H9 (cell line): ENCODE measurements around the gene AVPR2. TPM values are rescaled to one million over a fixed set of nuclear protein-coding genes. Genes with fewer than 3 reads are reported as not detected.

Source experiments
- DNase-seq: peaks from one replicate; pipeline ENCODE4 v3.0.0-alpha.2; 2017
- H2AFZ ChIP-seq: one replicate; pipeline ENCODE4 v1.6.1; 2013; ENCODE audit warnings: mild to moderate bottlenecking, low read length, control low read depth, moderate library complexity
- H2AK5ac ChIP-seq: 2 replicates; pipeline ENCODE4 v1.6.1; 2013; ENCODE audit warnings: low read length, control low read depth, mixed read lengths; ENCODE audit not compliant: insufficient read length
- H2BK120ac ChIP-seq: one replicate; pipeline ENCODE4 v1.6.1; 2013; ENCODE audit warnings: low read depth, mild to moderate bottlenecking, low read length, control low read depth, inconsistent platforms; ENCODE audit not compliant: poor library complexity, severe bottlenecking
- H2BK12ac ChIP-seq: 2 replicates; pipeline ENCODE4 v1.6.1; 2013; ENCODE audit warnings: low read length, control low read depth, mixed read lengths, low read depth; ENCODE audit not compliant: insufficient read length
- H2BK15ac ChIP-seq: 2 replicates; pipeline ENCODE4 v1.6.1; 2013; ENCODE audit warnings: low read depth, low read length, control low read depth
- H2BK20ac ChIP-seq: one replicate; pipeline ENCODE4 v1.6.1; 2013; ENCODE audit warnings: low read depth, mild to moderate bottlenecking, low read length, control low read depth, inconsistent platforms; ENCODE audit not compliant: poor library complexity, severe bottlenecking
- H2BK5ac ChIP-seq: 2 replicates; pipeline ENCODE4 v1.6.1; 2013; ENCODE audit warnings: low read length, control low read depth, mixed read lengths; ENCODE audit not compliant: insufficient read length
- H3K14ac ChIP-seq: 2 replicates; pipeline ENCODE4 v1.6.1; 2013; ENCODE audit warnings: low read length, control low read depth; ENCODE audit not compliant: insufficient read depth
- H3K18ac ChIP-seq: 2 replicates; pipeline ENCODE4 v1.6.1; 2013; ENCODE audit warnings: low read depth, mild to moderate bottlenecking, mixed read lengths, low read length, control low read depth; ENCODE audit not compliant: insufficient read length
- H3K23ac ChIP-seq: 2 replicates; pipeline ENCODE4 v1.6.1; 2013; ENCODE audit warnings: low read length, control low read depth, mixed read lengths, low read depth; ENCODE audit not compliant: insufficient read length
- H3K23me2 ChIP-seq: 2 replicates; pipeline ENCODE4 v1.6.1; 2013; ENCODE audit warnings: low read depth, mild to moderate bottlenecking, mixed read lengths, low read length, control low read depth; ENCODE audit not compliant: insufficient read length, poor library complexity, severe bottlenecking
- H3K27ac ChIP-seq: 2 replicates; pipeline ENCODE4 v1.5.1; 2013; ENCODE audit warnings: low read length, control low read depth, mixed read lengths, low read depth; ENCODE audit not compliant: insufficient read length
- H3K27me3 ChIP-seq: 2 replicates; pipeline ENCODE4 v1.6.1; 2013; ENCODE audit warnings: low read length, control low read depth, inconsistent platforms; ENCODE audit not compliant: insufficient read depth
- H3K4ac ChIP-seq: 2 replicates; pipeline ENCODE4 v1.6.1; 2013; ENCODE audit warnings: low read depth, mild to moderate bottlenecking, control low read depth, inconsistent platforms, low read length, moderate library complexity
- H3K4me1 ChIP-seq: 2 replicates; pipeline ENCODE4 v1.6.1; 2013; ENCODE audit warnings: low read length, control low read depth, inconsistent platforms; ENCODE audit not compliant: insufficient read depth
- H3K4me2 ChIP-seq: 2 replicates; pipeline ENCODE4 v1.6.1; 2013; ENCODE audit warnings: low read length, control low read depth, mixed read lengths; ENCODE audit not compliant: insufficient read length, insufficient read depth
- H3K56ac ChIP-seq: 2 replicates; pipeline ENCODE4 v1.6.1; 2013; ENCODE audit warnings: low read depth, mild to moderate bottlenecking, mixed read lengths, low read length, control low read depth; ENCODE audit not compliant: insufficient read length
- H3K79me1 ChIP-seq: 2 replicates; pipeline ENCODE4 v1.6.1; 2013; ENCODE audit warnings: low read depth, mild to moderate bottlenecking, moderate library complexity, low read length, control low read depth, inconsistent platforms; ENCODE audit not compliant: insufficient read depth, poor library complexity, severe bottlenecking
- H3K79me2 ChIP-seq: 2 replicates; pipeline ENCODE4 v1.6.1; 2013; ENCODE audit warnings: low read length, control low read depth, inconsistent platforms; ENCODE audit not compliant: insufficient read depth
- H3K9ac ChIP-seq: 2 replicates; pipeline ENCODE4 v1.6.1; 2013; ENCODE audit warnings: low read length, control low read depth, mixed read lengths; ENCODE audit not compliant: insufficient read length; ENCODE audit errors: extremely low read depth
- H3K9me3 ChIP-seq: one replicate; pipeline ENCODE4 v1.6.1; 2013; ENCODE audit warnings: low read depth, low read length, inconsistent platforms; ENCODE audit not compliant: control insufficient read depth
- H3T11ph ChIP-seq: one replicate; pipeline ENCODE4 v1.6.1; 2013; ENCODE audit warnings: mild to moderate bottlenecking, low read length, control low read depth, inconsistent platforms
- H4K20me1 ChIP-seq: one replicate; pipeline ENCODE4 v1.6.1; 2013; ENCODE audit not compliant: control insufficient read depth, insufficient read length, insufficient read depth
- H4K5ac ChIP-seq: 2 replicates; pipeline ENCODE4 v1.6.1; 2013; ENCODE audit warnings: low read depth, mild to moderate bottlenecking, mixed read lengths, low read length, control low read depth; ENCODE audit not compliant: insufficient read length
- H4K8ac ChIP-seq: replicated peaks from 2 replicates; pipeline ENCODE4 v1.6.1; 2013; ENCODE audit warnings: low read length, control low read depth, mixed read lengths, low read depth; ENCODE audit not compliant: insufficient read length
- H4K91ac ChIP-seq: 2 replicates; pipeline ENCODE4 v1.6.1; 2013; ENCODE audit warnings: low read depth, mild to moderate bottlenecking, moderate library complexity, mixed read lengths, low read length, control low read depth; ENCODE audit not compliant: insufficient read length
- H3K27ac Mint-ChIP-seq, 3 experiments: 2 replicates in 2 of 3; 3 replicates in 1 of 3; pipeline ENCODE4 v1.8.0; 2020 to 2021; ENCODE audit warnings: mixed read lengths in 3 of 3, mild to moderate bottlenecking in 1 of 3, moderate library complexity in 1 of 3
- H3K27me3 Mint-ChIP-seq: 2 replicates; pipeline ENCODE4 v1.8.0; 2021; ENCODE audit warnings: low read depth, mild to moderate bottlenecking, moderate library complexity, mixed read lengths
- H3K36me3 Mint-ChIP-seq, 3 experiments: 2 replicates in 2 of 3; 3 replicates in 1 of 3; pipeline ENCODE4 v1.8.0; 2020 to 2021; ENCODE audit warnings: low read depth in 3 of 3, mixed read lengths in 3 of 3; ENCODE audit not compliant: insufficient read depth in 1 of 3
- H3K4me1 Mint-ChIP-seq, 2 experiments: 2 replicates each; pipeline ENCODE4 v1.8.0; 2020; ENCODE audit warnings: mixed read lengths in 2 of 2
- H3K4me3 Mint-ChIP-seq, 2 experiments: 2 replicates in 1 of 2; 3 replicates in 1 of 2; pipeline ENCODE4 v1.8.0; 2020 to 2021; ENCODE audit warnings: mild to moderate bottlenecking in 2 of 2, mixed read lengths in 2 of 2, moderate library complexity in 1 of 2
- H3K9me3 Mint-ChIP-seq, 2 experiments: 2 replicates in 1 of 2; 3 replicates in 1 of 2; pipeline ENCODE4 v1.8.0; 2020; ENCODE audit warnings: mild to moderate bottlenecking in 2 of 2, mixed read lengths in 2 of 2, moderate library complexity in 1 of 2
- CTCF ChIP-seq: fragments of 200-600 bp; sonication (generic); conservative IDR thresholded peaks from 3 replicates; pipeline ENCODE4 v1.8.0; 2021; ENCODE audit warnings: antibody characterized with exemption, mild to moderate bottlenecking
- WGBS: extraction: QIAGEN DNeasy Blood & Tissue Kit; methylation state at CpG from one replicate; pipeline ENCODE4 v1.1.7; 2013; ENCODE audit warnings: missing lambda C conversion rate, low lambda C conversion rate, mixed read lengths; ENCODE audit not compliant: insufficient read length; ENCODE audit errors: extremely low coverage; 5-methylcytosine and 5-hydroxymethylcytosine counted together
- total RNA-seq: library from RNA; stranded (reverse); gene quantifications from 2 replicates; pipeline ENCODE4 v1.2.1, GENCODE V29; 2021

The AVPR2 gene
- total RNA-seq, 1 experiment from 2014 or later, result not detected

GRCh38 chrX:153908219-153908860 lies 3.9 kb downstream of the AVPR2 start:
- Histone ChIP-seq H3K23ac (no peak overlapping the region), H3K23me2 (no peaks in the 10 kb centered on the region), H3K9ac (no peak overlapping the region), H3K18ac (no peak overlapping the region), H2AFZ (no peak overlapping the region), H3K4me1 (no peaks in the 10 kb centered on the region), H3K4ac (no peak overlapping the region), H2BK20ac (no peak overlapping the region), H4K91ac (no peak overlapping the region), H4K8ac (no peak overlapping the region), H4K20me1 (no peaks in the 10 kb centered on the region), H2BK120ac (no peak overlapping the region), H3K79me1 (no peaks in the 10 kb centered on the region), H3K14ac (no peak overlapping the region), H2BK5ac (no peak overlapping the region), H3K9me3 (peaks cover 7% of the 10 kb centered on the region), H2BK15ac (no peak overlapping the region), H3T11ph (no peak overlapping the region), H3K79me2 (no peaks in the 10 kb centered on the region), H3K56ac (no peak overlapping the region), H2AK5ac (no peak overlapping the region), H3K27me3 (no peaks in the 10 kb centered on the region), H3K4me2 (no peak overlapping the region), H4K5ac (no peak overlapping the region), H3K27ac (no peak overlapping the region), H2BK12ac (no peak overlapping the region)
- no peak overlapping the region for H3K27ac Mint-ChIP-seq
- H3K9me3 Mint-ChIP-seq, result peaks cover 49 to 65% of the 10 kb centered on the region in 2 experiments
- H3K4me1 Mint-ChIP-seq, result peaks cover 2 to 10% of the 10 kb centered on the region in 2 experiments
- no peaks in the 10 kb centered on the region for H3K27me3 Mint-ChIP-seq
- peaks cover 3 to 30% (median 12%) of the 10 kb centered on the region in 3 experiments; a peak in 4 of 7 replicates for H3K36me3 Mint-ChIP-seq
- no peak overlapping the region for H3K4me3 Mint-ChIP-seq
- TF ChIP-seq CTCF, result no peak
- no peak for DNase-seq
- WGBS, result no CpG with 5 or more reads among the region's 23 CpGs
